B cell (primary cell): ENCODE data around the gene DNAAF8. TPM values are rescaled to one million over a fixed set of nuclear protein-coding genes. Genes with fewer than 3 reads are reported as not detected.

Experiments used
- ATAC-seq: fragments of 200-7000 bp; cut with Tn5 transposase; one replicate; pipeline ENCODE4 v1.10.0; 2021; ENCODE audit warnings: low read depth, mild to moderate bottlenecking, moderate number of reproducible peaks, moderate library complexity
- CTCF ChIA-PET: fragments of 350-600 bp; sonication (Branson Sonifier 250); formaldehyde crosslinking; loops from one replicate; lab custom pipeline; 2021; ENCODE audit warnings: antibody characterized with exemption, inconsistent platforms; lab: Charles Lee
- POLR2A ChIA-PET: fragments of 350-600 bp; sonication (Branson Sonifier 250); formaldehyde crosslinking; loops from one replicate; lab custom pipeline; 2021; ENCODE audit warnings: antibody characterized with exemption; lab: Charles Lee
- DNase-seq: peaks from one replicate; pipeline ENCODE4 v3.0.0; 2013
- H2AFZ ChIP-seq: 2 replicates; pipeline ENCODE4 v1.6.1; 2012; ENCODE audit warnings: mild to moderate bottlenecking, low read depth, low read length; ENCODE audit not compliant: insufficient read depth, poor library complexity, severe bottlenecking
- H3K27ac ChIP-seq, 2 donors: 1 replicate in 1 of 2; 2 replicates in 1 of 2; pipeline ENCODE4 v1.5.1; 2012 to 2013; ENCODE audit warnings: low read length in 2 of 2, mild to moderate bottlenecking in 2 of 2, moderate library complexity in 1 of 2
- H3K27me3 ChIP-seq, 4 experiments: fragments of 200-600 bp in 1 of 4; sonication (generic) in 1 of 4; replicated peaks in 1 of 4; 1 replicate in 2 of 4; 2 replicates in 2 of 4; pipeline versions ENCODE4 v1.6.1 to v1.7.0; 2013 to 2016; ENCODE audit warnings: low read length in 3 of 4, mild to moderate bottlenecking in 2 of 4, mixed read lengths in 1 of 4, moderate library complexity in 1 of 4; ENCODE audit not compliant: insufficient read depth in 4 of 4, control insufficient read depth in 3 of 4; ENCODE audit errors: control extremely low read depth in 1 of 4
- H3K36me3 ChIP-seq, 2 experiments: replicated peaks in 1 of 2; 1 replicate in 1 of 2; 2 replicates in 1 of 2; pipeline versions ENCODE4 v1.6.1 to v1.7.1; 2013; ENCODE audit warnings: low read length in 1 of 2; ENCODE audit not compliant: insufficient read depth in 2 of 2, control insufficient read depth in 1 of 2; ENCODE audit errors: control extremely low read depth in 1 of 2, extremely low read depth in 1 of 2
- H3K4me1 ChIP-seq, 2 donors: fragments of 200-600 bp in 1 of 2; sonication (generic) in 1 of 2; 1 replicate in 1 of 2; 2 replicates in 1 of 2; pipeline versions ENCODE4 v1.5.1 to v1.6.1; 2013 to 2017; ENCODE audit warnings: low read length in 2 of 2; ENCODE audit not compliant: control insufficient read depth in 2 of 2, insufficient read depth in 2 of 2
- H3K4me2 ChIP-seq: replicated peaks from 2 replicates; pipeline ENCODE3; 2012; ENCODE audit warnings: mild to moderate bottlenecking, low read depth, low read length; ENCODE audit not compliant: poor library complexity, severe bottlenecking
- H3K4me3 ChIP-seq, 5 experiments: fragments of 200-600 bp in 1 of 5; sonication (generic) in 1 of 5; 1 replicate in 3 of 5; 2 replicates in 2 of 5; pipeline versions ENCODE4 v1.5.1 to v1.7.0; 2011 to 2016; ENCODE audit warnings: low read length in 4 of 5, mild to moderate bottlenecking in 4 of 5, low read depth in 2 of 5, control low read depth in 1 of 5, moderate library complexity in 1 of 5; ENCODE audit not compliant: insufficient read depth in 1 of 5; ENCODE audit errors: control extremely low read depth in 1 of 5, extremely low read depth in 1 of 5
- H3K79me2 ChIP-seq: fragments of 200-600 bp; sonication (generic); one replicate; pipeline ENCODE4 v1.6.0; 2016; ENCODE audit warnings: low read length; ENCODE audit not compliant: control insufficient read depth, insufficient read depth
- H3K9ac ChIP-seq: fragments of 200-600 bp; sonication (generic); 2 replicates; pipeline ENCODE4 v1.6.1; 2017; ENCODE audit warnings: mild to moderate bottlenecking, low read length, moderate library complexity
- H3K9me3 ChIP-seq, 3 donors: one replicate each; pipeline versions ENCODE4 v1.6.1 to v1.7.1; 2013; ENCODE audit warnings: low read length in 2 of 3; ENCODE audit not compliant: control insufficient read depth in 2 of 3, insufficient read depth in 1 of 3; ENCODE audit errors: control extremely low read depth in 1 of 3
- H4K20me1 ChIP-seq: 2 replicates; pipeline ENCODE4 v1.6.0; 2012; ENCODE audit warnings: mild to moderate bottlenecking, low read length; ENCODE audit not compliant: insufficient read depth, control insufficient read depth, poor library complexity, severe bottlenecking
- H3K27ac Mint-ChIP-seq: one replicate; pipeline ENCODE4 v1.8.0; 2021; ENCODE audit warnings: mixed read lengths
- H3K27me3 Mint-ChIP-seq: one replicate; pipeline ENCODE4 v1.8.0; 2021; ENCODE audit warnings: mixed read lengths
- H3K4me1 Mint-ChIP-seq: one replicate; pipeline ENCODE4 v1.8.0; 2021; ENCODE audit warnings: mixed read lengths
- H3K4me3 Mint-ChIP-seq: one replicate; pipeline ENCODE4 v1.8.0; 2021; ENCODE audit warnings: mixed read lengths
- H3K9me3 Mint-ChIP-seq: one replicate; pipeline ENCODE4 v1.8.0; 2022; ENCODE audit warnings: mixed read lengths; ENCODE audit not compliant: insufficient read depth
- CTCF ChIP-seq: fragments of 200-600 bp; IDR thresholded peaks from one replicate; pipeline ENCODE4 v1.8.0; 2022; ENCODE audit warnings: antibody characterized with exemption, mild to moderate bottlenecking
- EZH2 ChIP-seq: IDR thresholded peaks from 2 replicates; pipeline ENCODE4 v1.6.1; 2012; ENCODE audit warnings: borderline replicate concordance, low read depth, mild to moderate bottlenecking, moderate library complexity, low read length; ENCODE audit not compliant: insufficient read depth, poor library complexity, severe bottlenecking
- WGBS: methylation state at CpG from one replicate; pipeline ENCODE4 v1.1.5; 2013; ENCODE audit warnings: missing lambda C conversion rate; ENCODE audit not compliant: insufficient coverage; 5-methylcytosine and 5-hydroxymethylcytosine counted together
- intact Hi-C: fragments of 100-400 bp; cut with micrococcal nuclease; formaldehyde crosslinking; loops from one replicate; pipeline ENCODE4 v1.10.0; 2022
- polyA plus RNA-seq: library from polyadenylated mRNA; depleted of rRNA; stranded (reverse); fragments of >200 nt; gene quantifications from 2 replicates; pipeline ENCODE4 v1.2.3, GENCODE V29; 2012
- total RNA-seq, 2 donors: library from RNA; stranded (reverse); fragments of 120-200 nt in 1 of 2; gene quantifications; 1 replicate in 1 of 2; 2 replicates in 1 of 2; pipeline versions ENCODE4 v1.2.3 to v1.2.4, GENCODE V29; 2013 to 2022

DNAAF8 gene
- total and polyA plus RNA-seq, 2 donors (not counting 1 experiment from before 2014, with no cell fraction given): 0.09 to 0.44 TPM

- H3K79me2 ChIP-seq: peaks cover 16% of the 10 kb centered on the region
- ChIA-PET CTCF (no interaction called here), POLR2A (no interaction called here)
- TF ChIP-seq EZH2: no peak
- no peak for TF ChIP-seq CTCF
- 86% methylated on average over 18 of the region's 19 CpGs for WGBS
- H3K4me2 ChIP-seq: no peak overlapping the region
- H3K4me1 ChIP-seq: peaks cover 15 to 19% of the 10 kb centered on the region in 2 donors
- no peaks in the 10 kb centered on the region for H3K27me3 ChIP-seq
- H3K4me3 ChIP-seq: no peak overlapping the region
- H4K20me1 ChIP-seq: peaks cover 13% of the 10 kb centered on the region
- DNase-seq (no peak), ATAC-seq (no peak)
- H3K27ac ChIP-seq: no peak overlapping the region
- H3K9ac ChIP-seq: no peak overlapping the region
- H3K36me3 ChIP-seq: peaks cover 0 to 20% of the 10 kb centered on the region in 2 experiments
- H3K9me3 Mint-ChIP-seq: no peaks in the 10 kb centered on the region
- no peaks in the 10 kb centered on the region for H3K27me3 Mint-ChIP-seq
- intact Hi-C loops: loop anchor here (5.0 kb wide), 2 partner anchors 384 to 419 kb away; partner anchors contain the start of gene TFAP4
- H3K4me3 Mint-ChIP-seq: peak overlapping the region; percentile 49
- H2AFZ ChIP-seq: no peak overlapping the region
- H3K4me1 Mint-ChIP-seq: peaks cover 22% of the 10 kb centered on the region
- H3K27ac Mint-ChIP-seq: no peak overlapping the region
- H3K9me3 ChIP-seq: no peaks in the 10 kb centered on the region
Observed at GRCh38 chr16:4690946-4691665, 43.2 kb upstream of the DNAAF8 start.
